GM19035 (cell line): Measurements from ENCODE around the gene SPOPL.
A peak's percentile ranks its signal among the peaks of the same experiment; 100 is the strongest.
"Not testable (repeated sequence)": the region's sequence is repeated elsewhere in the genome, so short reads cannot be mapped to it uniquely, and the experiment has no call there.

Source experiments
- ATAC-seq: cut with Tn5 transposase; IDR thresholded peaks from one replicate; pipeline ENCODE4 v1.9.1; 2021; ENCODE audit not compliant: unreplicated experiment

The SPOPL gene

GRCh38 chr2:138501425-138502254 lies at the start of gene SPOPL:
Gene SPOPL, plus strand, starts transcription at chr2:138501770. Its CDS starts 48,447 bp downstream, at chr2:138550217.
- ATAC-seq = peak; percentile 75

DNA sequence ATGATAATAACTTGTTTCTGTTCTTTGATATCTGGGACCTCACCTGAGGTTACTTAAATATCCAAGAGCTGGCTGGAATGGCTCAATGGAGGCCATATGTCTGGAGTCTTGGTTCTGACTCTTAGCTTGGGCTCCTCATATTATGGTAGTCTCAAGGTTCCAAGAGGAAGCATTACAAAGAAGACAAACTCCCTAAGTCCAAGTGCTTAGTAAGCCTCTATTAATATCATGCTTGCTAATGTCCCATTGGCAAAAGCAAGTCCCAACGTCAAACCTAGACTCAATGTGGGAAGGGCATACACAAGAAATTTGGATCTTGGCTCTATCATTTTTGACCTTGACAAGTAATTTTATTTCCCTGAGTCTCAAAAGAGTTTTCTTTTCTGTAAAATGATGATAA lies 49.2 kb upstream of the SPOPL start:
- no peak for ATAC-seq

DNA sequence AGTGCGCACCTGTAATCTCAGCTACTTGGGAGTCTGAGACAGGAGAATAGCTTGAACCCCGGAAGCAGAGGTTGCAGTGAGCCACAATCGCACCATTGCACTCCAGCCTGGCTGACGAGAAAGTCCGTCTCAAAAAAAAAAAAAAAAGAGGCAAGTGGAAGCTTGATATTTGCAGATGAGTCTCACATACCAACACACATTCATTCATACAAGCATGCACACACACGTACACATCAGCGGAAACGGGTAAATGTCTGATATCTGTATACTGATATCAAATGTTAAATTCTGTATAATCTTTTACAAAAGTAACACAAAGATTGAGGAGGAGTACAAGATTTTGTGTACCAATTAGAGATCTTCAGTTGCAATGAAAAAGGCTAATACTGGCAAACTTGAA lies 47.8 kb upstream of the SPOPL start:
- no peak for ATAC-seq

GRCh38 chr2:138454761-138455160 lies 46.8 kb upstream of the SPOPL start:
- no peak for ATAC-seq

- no peak for ATAC-seq
Observed at GRCh38 chr2:138455275-138455674, 46.3 kb upstream of the SPOPL start.

DNA sequence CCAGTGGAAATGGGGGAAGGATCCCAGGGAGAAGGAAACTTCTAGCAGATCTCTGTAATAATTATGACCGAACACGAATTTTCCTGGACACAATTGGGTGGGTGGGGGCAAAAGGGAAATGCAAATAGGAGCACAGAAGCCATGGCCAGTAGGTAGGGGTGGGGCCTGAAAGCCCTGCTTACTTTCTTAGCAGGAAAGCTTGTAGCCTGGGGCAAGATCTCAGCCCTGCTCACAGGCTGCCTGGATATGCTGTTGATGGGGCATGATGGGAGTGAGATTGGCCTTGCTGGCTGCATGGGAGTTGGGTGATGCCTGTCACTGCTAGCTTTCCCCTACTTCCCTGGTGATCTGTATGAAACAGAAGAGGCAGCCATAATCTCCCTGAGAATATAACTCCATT lies 45.9 kb upstream of the SPOPL start:
- ATAC-seq = no peak

DNA sequence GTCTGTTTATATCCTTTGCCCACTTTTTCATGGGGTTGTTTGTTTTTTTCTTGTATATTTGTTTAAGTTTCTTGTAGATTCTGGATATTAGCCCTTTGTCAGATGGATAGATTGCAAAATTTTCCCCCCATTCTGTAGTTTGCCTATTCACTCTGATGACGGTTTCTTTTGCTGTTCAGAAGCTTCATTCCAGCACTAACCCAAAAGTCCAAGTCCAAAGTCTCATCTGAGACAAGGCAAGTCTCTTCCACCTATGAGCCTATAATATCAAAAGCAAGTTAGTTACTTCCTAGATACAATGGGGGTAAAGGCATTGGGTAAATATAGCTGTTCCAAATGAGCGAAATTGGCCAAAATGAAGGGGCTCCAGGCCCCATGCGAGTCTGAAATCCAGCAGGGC lies 38.9 kb upstream of the SPOPL start:
- not testable (repeated sequence) for ATAC-seq

GRCh38 chr2:138468617-138469016 lies 33.0 kb upstream of the SPOPL start:
- no peak for ATAC-seq

- ATAC-seq = no peak
Observed at GRCh38 chr2:138469411-138469810, 32.2 kb upstream of the SPOPL start.

DNA sequence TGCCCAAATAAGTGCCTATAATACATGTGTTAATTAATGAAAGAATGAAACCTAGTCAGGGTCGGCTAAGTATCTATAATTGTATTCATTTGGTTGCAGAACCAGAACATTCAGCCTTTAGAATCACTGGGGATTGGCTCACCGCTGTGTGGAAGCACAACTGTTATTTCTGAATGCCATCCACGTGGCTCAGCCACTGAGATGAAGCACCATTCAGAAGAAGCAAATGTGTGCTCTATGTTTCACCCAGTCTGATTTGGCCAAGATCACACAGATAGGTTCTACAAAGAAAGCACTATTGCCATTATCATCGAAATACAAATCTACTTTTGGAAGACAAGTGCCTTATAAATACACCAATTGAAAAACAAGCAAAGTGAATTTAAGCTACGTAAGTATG lies 30.6 kb upstream of the SPOPL start:
- no peak for ATAC-seq

- no peak for ATAC-seq
Observed at GRCh38 chr2:138474100-138474825, 27.3 kb upstream of the SPOPL start.

DNA sequence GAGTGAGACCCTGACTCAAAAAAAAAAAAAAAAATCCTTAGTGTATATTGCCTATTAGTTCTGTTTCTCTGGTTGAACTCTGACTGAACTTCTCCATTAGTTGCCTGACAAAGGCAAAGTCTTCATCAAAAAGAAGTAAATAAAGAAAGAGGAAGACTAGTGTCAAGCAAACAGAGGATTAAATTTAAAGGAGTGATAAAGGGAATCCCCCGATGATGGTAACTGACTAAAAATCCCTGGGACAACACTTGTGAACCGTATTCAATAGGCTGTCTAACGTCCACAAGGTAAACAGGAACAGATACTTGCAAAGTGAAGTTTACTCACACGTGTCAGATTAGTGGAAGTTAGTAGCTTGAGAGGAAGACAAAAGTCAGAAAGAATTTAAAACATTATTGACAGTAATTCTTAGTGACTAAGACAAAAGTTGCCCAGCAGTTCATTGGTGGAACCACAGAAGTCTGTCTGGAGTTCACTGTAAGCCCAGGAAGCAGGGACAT lies 26.2 kb upstream of the SPOPL start:
- peak; percentile 88 for ATAC-seq

GRCh38 chr2:138476186-138476585 lies 25.4 kb upstream of the SPOPL start:
- ATAC-seq = no peak

- ATAC-seq = peak; percentile 42
Observed at GRCh38 chr2:138476940-138477339, 24.6 kb upstream of the SPOPL start.

GRCh38 chr2:138482796-138483195 lies 18.8 kb upstream of the SPOPL start:
- not testable (repeated sequence) for ATAC-seq

GRCh38 chr2:138485019-138485418 lies 16.6 kb upstream of the SPOPL start:
- ATAC-seq = no peak

- no peak for ATAC-seq
Observed at GRCh38 chr2:138486363-138487198, 15.0 kb upstream of the SPOPL start.

DNA sequence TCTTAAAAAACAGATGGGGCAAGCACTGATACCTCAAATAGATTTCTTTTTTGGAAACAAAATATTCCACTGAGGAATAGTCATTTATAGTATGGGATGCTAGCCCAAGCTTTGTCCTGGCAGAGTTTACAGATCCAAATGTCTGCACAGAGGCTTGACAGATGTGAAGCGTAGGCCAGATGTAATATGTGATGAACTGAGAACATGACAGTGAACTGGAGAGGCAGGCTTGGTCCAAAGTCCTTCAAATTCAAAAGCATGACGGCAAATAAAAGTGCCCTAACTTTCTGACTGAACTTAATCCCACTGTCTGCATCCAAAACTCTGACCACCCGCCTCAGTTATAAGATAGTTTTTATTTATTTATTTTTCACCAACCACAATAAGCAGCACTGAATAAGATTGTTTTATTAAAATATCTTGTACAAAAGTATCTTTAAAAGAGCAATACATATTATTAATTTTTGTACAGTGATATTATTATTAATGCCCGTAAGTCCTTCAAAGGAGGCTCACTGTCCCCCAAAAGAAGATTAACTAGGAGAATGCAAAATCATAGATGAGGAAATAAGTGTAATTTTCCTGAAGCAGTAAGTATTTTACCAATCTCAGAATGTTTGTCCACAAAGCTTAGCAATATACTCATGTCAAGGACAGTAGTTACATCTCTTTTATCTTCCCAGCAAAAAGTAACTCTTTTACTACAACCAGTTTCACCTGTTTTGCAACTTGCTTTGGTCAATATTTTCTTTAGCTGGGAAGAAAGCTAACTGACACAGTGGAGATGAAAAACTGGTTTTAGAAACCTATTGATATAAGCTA lies 10.7 kb upstream of the SPOPL start:
- ATAC-seq = no peak

DNA sequence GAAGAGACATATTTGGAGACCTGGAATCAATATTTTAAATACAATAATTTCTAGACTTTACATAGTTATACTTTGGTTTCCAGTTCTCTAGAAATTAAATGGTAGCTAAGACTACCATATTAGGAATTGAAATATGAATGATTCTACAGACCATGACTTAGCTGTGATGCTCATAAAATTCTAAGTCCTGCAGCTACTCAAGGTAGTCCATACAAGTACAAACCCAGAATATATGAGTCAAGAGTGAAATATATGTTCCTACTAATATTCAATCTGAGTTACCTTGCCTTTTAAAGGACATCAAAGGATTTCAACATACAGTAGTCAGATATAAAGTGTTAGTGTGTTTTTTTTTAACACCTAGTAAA lies 10.1 kb upstream of the SPOPL start:
- no peak for ATAC-seq

GRCh38 chr2:138492160-138492559 lies 9.4 kb upstream of the SPOPL start:
- no peak for ATAC-seq
